Liver (tissue), 9 donors: ENCODE data around the gene RNF157. TPM values are rescaled to one million over a fixed set of nuclear protein-coding genes. Genes with fewer than 3 reads are reported as not detected.
A peak's percentile ranks its signal among the peaks of the same experiment; 100 is the strongest.

Experiments
- DNase-seq: peaks from one replicate; pipeline ENCODE4 v3.0.0-alpha.2; 2017; ENCODE audit warnings: low spot score
- H3K27ac ChIP-seq, 2 donors: one replicate each; pipeline ENCODE4 v1.7.0; 2013; ENCODE audit warnings: inconsistent platforms in 2 of 2, low read length in 2 of 2, control low read depth in 1 of 2, low read depth in 1 of 2, mild to moderate bottlenecking in 1 of 2
- H3K27me3 ChIP-seq, 4 donors: one replicate each; pipeline versions ENCODE4 v1.6.1 to v1.7.0; 2013; ENCODE audit warnings: low read length in 3 of 4, inconsistent platforms in 1 of 4, mild to moderate bottlenecking in 1 of 4, moderate library complexity in 1 of 4; ENCODE audit not compliant: control insufficient read depth in 4 of 4, insufficient read depth in 4 of 4
- H3K36me3 ChIP-seq, 4 donors: one replicate each; pipeline versions ENCODE4 v1.6.1 to v1.7.0; 2013; ENCODE audit warnings: low read length in 3 of 4, mild to moderate bottlenecking in 3 of 4, low read depth in 1 of 4, moderate library complexity in 1 of 4; ENCODE audit not compliant: control insufficient read depth in 4 of 4, insufficient read depth in 3 of 4
- H3K4me1 ChIP-seq, 4 donors: one replicate each; pipeline versions ENCODE4 v1.6.1 to v1.7.0; 2013; ENCODE audit warnings: low read length in 3 of 4, mild to moderate bottlenecking in 3 of 4, moderate library complexity in 1 of 4; ENCODE audit not compliant: control insufficient read depth in 4 of 4, insufficient read depth in 4 of 4
- H3K4me3 ChIP-seq, 3 donors: one replicate each; pipeline versions ENCODE4 v1.6.1 to v1.7.0; 2013; ENCODE audit warnings: low read length in 3 of 3, control low read depth in 1 of 3, low read depth in 1 of 3, mild to moderate bottlenecking in 1 of 3
- H3K9ac ChIP-seq, 2 donors: one replicate each; pipeline ENCODE4 v1.7.0; 2013; ENCODE audit warnings: low read length in 2 of 2, mild to moderate bottlenecking in 2 of 2, moderate library complexity in 2 of 2, control low read depth in 1 of 2, low read depth in 1 of 2
- H3K9me3 ChIP-seq, 4 donors: one replicate each; pipeline versions ENCODE4 v1.6.1 to v1.7.0; 2013; ENCODE audit warnings: low read length in 3 of 4; ENCODE audit not compliant: control insufficient read depth in 4 of 4
- EGR1 ChIP-seq, 2 donors: IDR thresholded peaks; 2 replicates each; pipeline ENCODE4 v1.6.1; 2016 to 2018; ENCODE audit warnings: antibody characterized with exemption in 2 of 2, low read depth in 2 of 2
- FOXA1 ChIP-seq: IDR thresholded peaks from 2 replicates; pipeline ENCODE4 v1.6.1; 2016; ENCODE audit warnings: antibody characterized with exemption
- FOXA2 ChIP-seq: IDR thresholded peaks from 2 replicates; pipeline ENCODE4 v1.6.1; 2016; ENCODE audit warnings: antibody characterized with exemption
- GABPA ChIP-seq, 2 donors: IDR thresholded peaks in 1 of 2; conservative IDR thresholded peaks in 1 of 2; 2 replicates each; pipeline ENCODE4 v1.6.1; 2016; ENCODE audit warnings: antibody characterized with exemption in 2 of 2, mild to moderate bottlenecking in 1 of 2, moderate library complexity in 1 of 2
- HNF4A ChIP-seq, 2 donors: conservative IDR thresholded peaks; 2 replicates each; pipeline ENCODE4 v1.6.1; 2016; ENCODE audit warnings: antibody characterized with exemption in 2 of 2, mild to moderate bottlenecking in 2 of 2
- HNF4G ChIP-seq: IDR thresholded peaks from 2 replicates; pipeline ENCODE4 v1.6.1; 2016; ENCODE audit warnings: antibody characterized with exemption
- JUND ChIP-seq, 2 donors: IDR thresholded peaks; 2 replicates each; pipeline ENCODE4 v1.6.1; 2016; ENCODE audit warnings: antibody characterized with exemption in 2 of 2
- NR2F2 ChIP-seq: IDR thresholded peaks from 2 replicates; pipeline ENCODE4 v1.6.1; 2016; ENCODE audit warnings: antibody characterized with exemption
- RAD21 ChIP-seq, 2 donors: IDR thresholded peaks; 2 replicates each; pipeline ENCODE4 v1.6.1; 2016; ENCODE audit warnings: antibody characterized with exemption in 2 of 2, mild to moderate bottlenecking in 2 of 2
- RXRA ChIP-seq, 2 donors: IDR thresholded peaks; 2 replicates each; pipeline ENCODE4 v1.6.1; 2017 to 2018; ENCODE audit warnings: antibody characterized with exemption in 2 of 2, mild to moderate bottlenecking in 1 of 2
- TAF1 ChIP-seq: conservative IDR thresholded peaks from 2 replicates; pipeline ENCODE4 v1.6.1; 2016; ENCODE audit warnings: antibody characterized with exemption, mild to moderate bottlenecking
- YY1 ChIP-seq: IDR thresholded peaks from 2 replicates; pipeline ENCODE4 v1.6.1; 2016; ENCODE audit warnings: antibody characterized with exemption, mild to moderate bottlenecking
- WGBS: extraction: QIAGEN DNeasy Blood & Tissue Kit; methylation state at CpG from one replicate; pipeline ENCODE4 v1.1.7; 2013; 5-methylcytosine and 5-hydroxymethylcytosine counted together
- polyA plus RNA-seq, 2 donors: library from polyadenylated mRNA; stranded (reverse) in 1 of 2; unstranded in 1 of 2; fragments of 200-250 nt in 1 of 2; fragments of >200 nt in 1 of 2; fragmentation: Nextera tagmentation in 1 of 2; extraction: Ambion mirVana in 1 of 2; gene quantifications; one replicate each; pipeline versions ENCODE4 v1.2.1 to v1.2.3, GENCODE V29; 2013 to 2015
- total RNA-seq, 2 donors: library from RNA; depleted of rRNA; stranded (reverse); fragments of >200 nt; gene quantifications; one replicate each; pipeline ENCODE4 v1.2.3, GENCODE V29; 2014
- TF ChIP-seq, protein P1 (sequence below): IDR thresholded peaks from 2 replicates; pipeline ENCODE4 v1.6.1; 2016; ENCODE audit warnings: antibody characterized with exemption
- TF ChIP-seq, protein P2 (sequence below): IDR thresholded peaks from 2 replicates; pipeline ENCODE4 v1.6.1; 2016; ENCODE audit warnings: antibody characterized with exemption, mild to moderate bottlenecking
- TF ChIP-seq, protein P3 (sequence below): IDR thresholded peaks from 2 replicates; pipeline ENCODE4 v1.6.1; 2016; ENCODE audit warnings: antibody characterized with exemption
- TF ChIP-seq, protein P4 (sequence below): fragments of 150-350 bp; IDR thresholded peaks from 2 replicates; pipeline ENCODE4 v1.5.1; 2017; ENCODE audit warnings: improper control_type of control experiment, low read depth, low read length; ENCODE audit not compliant: missing input control
- donor health status: healthy.
- donor health status: healthy.
- donor health status: healthy.
- donor health status: healthy.
- donor health status: healthy.

Gene RNF157
- 1 to 10 TPM in 1 of 2 donors, under 1 TPM in 1; 0.42 to 2.9 TPM for total RNA-seq
- under 1 TPM; 0.50 to 0.82 TPM for polyA plus RNA-seq

GRCh38 chr17:76240461-76241203 is at the start of gene RNF157:
RNF157 (minus strand) TSS chr17:76240493; CDS start chr17:76240240, 253 bp downstream.
- H3K9me3 ChIP-seq, result no peaks in the 10 kb centered on the region
- WGBS, result 1% methylated on average over 102 of the region's 102 CpGs
- peaks cover 6 to 12% (median 7%) of the 10 kb centered on the region in 4 donors for H3K4me1 ChIP-seq
- H3K27ac ChIP-seq, result no peak within 1 kb of the TSS
- no peaks in the 10 kb centered on the region for H3K36me3 ChIP-seq
- peak; percentile 49 for DNase-seq
- peak within 1 kb of the TSS; percentile 19 to 44 for H3K9ac ChIP-seq
- peak within 1 kb of the TSS in 2 of 3 donors; percentile 65 to 66 for H3K4me3 ChIP-seq
- no peaks in the 10 kb centered on the region for H3K27me3 ChIP-seq
- no peak for TF ChIP-seq YY1
- TF ChIP-seq, protein P1, sequence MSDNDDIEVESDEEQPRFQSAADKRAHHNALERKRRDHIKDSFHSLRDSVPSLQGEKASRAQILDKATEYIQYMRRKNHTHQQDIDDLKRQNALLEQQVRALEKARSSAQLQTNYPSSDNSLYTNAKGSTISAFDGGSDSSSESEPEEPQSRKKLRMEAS, result no peak
- no peak for TF ChIP-seq HNF4A (conservative IDR thresholded peaks at IDR 0.05)
- TF ChIP-seq, protein P2, sequence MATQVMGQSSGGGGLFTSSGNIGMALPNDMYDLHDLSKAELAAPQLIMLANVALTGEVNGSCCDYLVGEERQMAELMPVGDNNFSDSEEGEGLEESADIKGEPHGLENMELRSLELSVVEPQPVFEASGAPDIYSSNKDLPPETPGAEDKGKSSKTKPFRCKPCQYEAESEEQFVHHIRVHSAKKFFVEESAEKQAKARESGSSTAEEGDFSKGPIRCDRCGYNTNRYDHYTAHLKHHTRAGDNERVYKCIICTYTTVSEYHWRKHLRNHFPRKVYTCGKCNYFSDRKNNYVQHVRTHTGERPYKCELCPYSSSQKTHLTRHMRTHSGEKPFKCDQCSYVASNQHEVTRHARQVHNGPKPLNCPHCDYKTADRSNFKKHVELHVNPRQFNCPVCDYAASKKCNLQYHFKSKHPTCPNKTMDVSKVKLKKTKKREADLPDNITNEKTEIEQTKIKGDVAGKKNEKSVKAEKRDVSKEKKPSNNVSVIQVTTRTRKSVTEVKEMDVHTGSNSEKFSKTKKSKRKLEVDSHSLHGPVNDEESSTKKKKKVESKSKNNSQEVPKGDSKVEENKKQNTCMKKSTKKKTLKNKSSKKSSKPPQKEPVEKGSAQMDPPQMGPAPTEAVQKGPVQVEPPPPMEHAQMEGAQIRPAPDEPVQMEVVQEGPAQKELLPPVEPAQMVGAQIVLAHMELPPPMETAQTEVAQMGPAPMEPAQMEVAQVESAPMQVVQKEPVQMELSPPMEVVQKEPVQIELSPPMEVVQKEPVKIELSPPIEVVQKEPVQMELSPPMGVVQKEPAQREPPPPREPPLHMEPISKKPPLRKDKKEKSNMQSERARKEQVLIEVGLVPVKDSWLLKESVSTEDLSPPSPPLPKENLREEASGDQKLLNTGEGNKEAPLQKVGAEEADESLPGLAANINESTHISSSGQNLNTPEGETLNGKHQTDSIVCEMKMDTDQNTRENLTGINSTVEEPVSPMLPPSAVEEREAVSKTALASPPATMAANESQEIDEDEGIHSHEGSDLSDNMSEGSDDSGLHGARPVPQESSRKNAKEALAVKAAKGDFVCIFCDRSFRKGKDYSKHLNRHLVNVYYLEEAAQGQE, result no peak
- TF ChIP-seq EGR1 (IDR thresholded peaks at IDR 0.05; ENCODE audit: low read depth in 2 of 2), result no peak
- TF ChIP-seq, protein P3, sequence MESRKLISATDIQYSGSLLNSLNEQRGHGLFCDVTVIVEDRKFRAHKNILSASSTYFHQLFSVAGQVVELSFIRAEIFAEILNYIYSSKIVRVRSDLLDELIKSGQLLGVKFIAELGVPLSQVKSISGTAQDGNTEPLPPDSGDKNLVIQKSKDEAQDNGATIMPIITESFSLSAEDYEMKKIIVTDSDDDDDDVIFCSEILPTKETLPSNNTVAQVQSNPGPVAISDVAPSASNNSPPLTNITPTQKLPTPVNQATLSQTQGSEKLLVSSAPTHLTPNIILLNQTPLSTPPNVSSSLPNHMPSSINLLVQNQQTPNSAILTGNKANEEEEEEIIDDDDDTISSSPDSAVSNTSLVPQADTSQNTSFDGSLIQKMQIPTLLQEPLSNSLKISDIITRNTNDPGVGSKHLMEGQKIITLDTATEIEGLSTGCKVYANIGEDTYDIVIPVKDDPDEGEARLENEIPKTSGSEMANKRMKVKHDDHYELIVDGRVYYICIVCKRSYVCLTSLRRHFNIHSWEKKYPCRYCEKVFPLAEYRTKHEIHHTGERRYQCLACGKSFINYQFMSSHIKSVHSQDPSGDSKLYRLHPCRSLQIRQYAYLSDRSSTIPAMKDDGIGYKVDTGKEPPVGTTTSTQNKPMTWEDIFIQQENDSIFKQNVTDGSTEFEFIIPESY, result no peak
- TF ChIP-seq NR2F2, result no peak
- TF ChIP-seq TAF1, result no peak
- no peak for TF ChIP-seq GABPA (IDR thresholded peaks at IDR 0.05 in 1 of 2, conservative IDR thresholded peaks at IDR 0.05 in 1 of 2)
- no peak for TF ChIP-seq RXRA (IDR thresholded peaks at IDR 0.05)
- TF ChIP-seq HNF4G, result no peak
- no peak for TF ChIP-seq FOXA2
- TF ChIP-seq RAD21 (IDR thresholded peaks at IDR 0.05), result no peak

DNA sequence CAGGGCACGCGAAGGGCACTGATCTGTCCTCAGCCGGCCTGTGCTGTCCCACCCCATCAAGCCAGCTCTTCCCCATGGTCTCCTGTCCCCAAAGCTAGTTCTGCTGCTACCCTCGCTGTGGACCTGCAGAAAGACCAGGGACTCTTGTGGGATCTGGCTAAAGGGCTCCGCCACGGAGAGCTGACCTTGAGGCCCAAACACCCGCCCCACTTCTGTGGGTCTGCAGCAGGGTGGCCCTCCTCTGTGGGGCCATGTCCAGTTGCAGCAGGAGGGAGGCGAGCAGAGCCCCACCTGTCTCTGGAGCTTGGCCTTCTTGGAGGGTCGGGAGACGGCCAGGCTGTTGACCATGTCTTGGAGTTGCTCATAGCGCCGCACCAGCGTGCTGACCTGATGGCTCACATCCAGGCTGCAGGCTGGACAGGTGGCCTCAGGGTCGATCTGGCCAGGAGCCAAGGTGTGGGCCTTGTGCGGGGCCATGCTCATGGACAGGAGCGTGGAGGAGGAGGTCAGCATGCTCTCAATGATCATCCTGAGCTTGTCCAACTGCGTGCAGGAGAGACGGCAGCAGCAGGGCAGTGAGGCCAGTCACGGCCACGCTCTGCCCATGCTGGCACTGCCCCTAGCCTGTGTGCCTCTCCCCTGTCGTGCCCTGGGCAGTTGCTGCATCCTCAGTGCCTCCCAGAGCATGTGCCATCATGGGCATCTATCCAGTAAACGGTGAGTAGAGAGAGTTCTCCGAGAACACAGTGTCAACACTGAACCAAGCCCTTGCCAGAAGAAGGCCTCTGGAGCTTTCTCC is 41.5 kb upstream of the RNF157 start:
- Histone ChIP-seq H3K9ac (no peak overlapping the region), H3K4me1 (peaks cover 0 to 33% (median 14%) of the 10 kb centered on the region in 4 donors), H3K27me3 (no peaks in the 10 kb centered on the region), H3K4me3 (no peak overlapping the region), H3K27ac (no peak overlapping the region), H3K9me3 (no peaks in the 10 kb centered on the region), H3K36me3 (peaks cover 0 to 1% (median 0%) of the 10 kb centered on the region in 4 donors)
- no peak for DNase-seq
- 66% methylated on average over 23 of the region's 23 CpGs for WGBS
- TF ChIP-seq NR2F2, result no peak
- no peak for TF ChIP-seq FOXA1
- TF ChIP-seq JUND (IDR thresholded peaks at IDR 0.05), result no peak
- TF ChIP-seq RAD21 (IDR thresholded peaks at IDR 0.05), result no peak
- no peak for TF ChIP-seq EGR1 (IDR thresholded peaks at IDR 0.05; ENCODE audit: low read depth in 2 of 2)
- TF ChIP-seq, protein P3, result no peak
- TF ChIP-seq TAF1, result no peak
- no peak for TF ChIP-seq HNF4A (conservative IDR thresholded peaks at IDR 0.05)
- TF ChIP-seq, protein P4, sequence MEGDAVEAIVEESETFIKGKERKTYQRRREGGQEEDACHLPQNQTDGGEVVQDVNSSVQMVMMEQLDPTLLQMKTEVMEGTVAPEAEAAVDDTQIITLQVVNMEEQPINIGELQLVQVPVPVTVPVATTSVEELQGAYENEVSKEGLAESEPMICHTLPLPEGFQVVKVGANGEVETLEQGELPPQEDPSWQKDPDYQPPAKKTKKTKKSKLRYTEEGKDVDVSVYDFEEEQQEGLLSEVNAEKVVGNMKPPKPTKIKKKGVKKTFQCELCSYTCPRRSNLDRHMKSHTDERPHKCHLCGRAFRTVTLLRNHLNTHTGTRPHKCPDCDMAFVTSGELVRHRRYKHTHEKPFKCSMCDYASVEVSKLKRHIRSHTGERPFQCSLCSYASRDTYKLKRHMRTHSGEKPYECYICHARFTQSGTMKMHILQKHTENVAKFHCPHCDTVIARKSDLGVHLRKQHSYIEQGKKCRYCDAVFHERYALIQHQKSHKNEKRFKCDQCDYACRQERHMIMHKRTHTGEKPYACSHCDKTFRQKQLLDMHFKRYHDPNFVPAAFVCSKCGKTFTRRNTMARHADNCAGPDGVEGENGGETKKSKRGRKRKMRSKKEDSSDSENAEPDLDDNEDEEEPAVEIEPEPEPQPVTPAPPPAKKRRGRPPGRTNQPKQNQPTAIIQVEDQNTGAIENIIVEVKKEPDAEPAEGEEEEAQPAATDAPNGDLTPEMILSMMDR, result no peak
- no peak for TF ChIP-seq GABPA (IDR thresholded peaks at IDR 0.05 in 1 of 2, conservative IDR thresholded peaks at IDR 0.05 in 1 of 2)
- TF ChIP-seq, protein P1, result no peak
- TF ChIP-seq FOXA2, result no peak
